Brain microvascular endothelial cell (primary cell): ENCODE results near the gene CFAP46.

ENCODE experiments used
- DNase-seq: peaks from one replicate; pipeline ENCODE4 v3.0.0-alpha.2; 2020
- H3K27ac ChIP-seq: fragments of 250-450 bp; sonication (Bioruptor Pico); 2 replicates; pipeline ENCODE4 v1.5.1; 2020; ENCODE audit warnings: mild to moderate bottlenecking, moderate library complexity
- H3K27me3 ChIP-seq: fragments of 250-450 bp; sonication (Bioruptor Pico); replicated peaks from 2 replicates; pipeline ENCODE4 v1.5.1; 2020; ENCODE audit warnings: mild to moderate bottlenecking
- H3K36me3 ChIP-seq: fragments of 250-450 bp; sonication (Bioruptor Pico); replicated peaks from 2 replicates; pipeline ENCODE4 v1.5.1; 2020; ENCODE audit warnings: mild to moderate bottlenecking
- H3K4me3 ChIP-seq: 2 replicates; pipeline ENCODE4 v1.5.1; 2011; ENCODE audit warnings: low read depth, mild to moderate bottlenecking, control low read depth, low read length, moderate library complexity
- CTCF ChIP-seq: IDR thresholded peaks from 2 replicates; pipeline ENCODE4 v1.5.1; 2011; ENCODE audit warnings: low read depth, mild to moderate bottlenecking, moderate library complexity, low read length, control low read depth, inconsistent platforms; ENCODE audit errors: missing control alignments
- in situ Hi-C: cut with HindIII; loops from 2 replicates; pipeline ENCODE4 v1.10.0; 2017; ENCODE audit warnings: low sequenced_read_pairs, low pct_ligation_motif_present

Gene CFAP46

DNA sequence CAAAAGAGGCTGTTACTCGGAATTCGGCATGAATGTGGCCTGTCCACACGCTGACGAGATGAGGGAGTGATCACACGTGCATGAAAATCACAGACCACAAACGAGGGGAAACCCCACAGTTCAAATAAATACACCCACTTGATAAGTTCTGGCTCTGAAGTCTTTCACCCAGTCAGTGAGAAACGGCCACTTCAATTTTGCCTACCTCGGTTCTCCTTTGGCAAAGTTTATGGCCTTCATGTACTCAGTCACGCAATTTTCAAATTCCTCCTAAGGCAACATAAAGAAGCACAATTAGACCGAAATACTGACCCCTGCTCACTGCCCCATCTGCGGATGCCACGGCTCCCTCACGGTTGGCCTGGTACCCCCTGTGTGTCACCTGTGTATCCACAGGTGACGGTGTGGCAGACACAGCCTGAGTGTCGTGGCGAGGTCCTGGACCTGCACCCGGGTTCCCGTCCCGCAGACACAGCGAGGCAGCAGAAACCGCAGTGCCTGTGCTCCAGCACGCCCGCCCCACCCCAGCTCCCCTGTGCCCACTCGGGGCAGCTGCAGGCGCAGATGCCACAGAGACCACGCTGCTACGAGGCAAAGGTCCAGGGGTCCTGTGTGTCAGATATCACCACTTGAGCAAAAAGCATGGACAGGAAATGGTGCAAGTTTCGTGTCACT, 1.4 kb downstream of the CFAP46 start:
- Histone ChIP-seq H3K27me3 (no peaks in the 10 kb centered on the region), H3K36me3 (no peaks in the 10 kb centered on the region), H3K4me3 (no peak overlapping the region), H3K27ac (no peak overlapping the region)
- TF ChIP-seq CTCF: no peak
- DNase-seq: no peak
- in situ Hi-C loops: no loop called here

DNA sequence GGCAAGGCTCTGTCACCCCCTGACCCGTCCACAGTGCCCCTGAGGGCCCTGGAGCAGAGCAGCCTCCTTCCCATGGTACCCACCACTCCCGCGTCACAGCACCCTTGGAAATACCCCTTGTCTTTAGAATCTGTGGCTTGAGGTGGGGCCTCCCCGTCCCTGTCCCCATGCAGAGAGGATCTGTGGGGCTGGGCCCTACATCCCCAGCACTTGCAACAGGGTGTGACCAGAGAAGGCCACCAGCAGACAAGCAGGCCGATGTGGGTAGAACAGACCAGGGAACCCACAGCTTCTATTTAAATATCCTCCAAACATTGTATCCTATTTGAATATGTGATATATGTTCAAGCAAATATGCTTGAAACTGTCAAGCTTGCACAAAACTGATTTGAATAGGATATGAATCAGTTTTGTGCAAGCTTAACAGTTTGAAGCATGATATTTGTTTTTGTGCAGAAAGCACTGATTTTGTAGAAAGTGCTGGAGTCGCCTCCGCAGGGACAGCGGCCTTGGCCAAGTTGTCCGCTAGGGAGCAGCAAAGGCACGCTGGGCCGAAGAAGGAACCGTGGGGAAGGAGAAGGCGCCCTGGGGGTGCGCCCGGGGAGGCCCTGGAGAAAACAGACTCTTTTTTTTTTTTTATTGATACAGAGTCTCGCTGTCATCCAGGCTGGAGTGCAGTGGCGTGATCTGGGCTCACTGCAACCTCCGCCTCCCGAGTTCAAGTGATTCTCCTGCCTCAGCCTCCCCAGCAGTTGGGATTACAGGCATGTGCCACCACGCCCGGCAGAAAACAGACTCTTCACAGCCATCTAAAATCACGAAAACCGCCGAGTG, 2.2 kb downstream of the CFAP46 start:
- H3K27ac ChIP-seq: no peak overlapping the region
- peak; percentile 18 for DNase-seq
- in situ Hi-C loops: no loop called here
- peak; percentile 89 for TF ChIP-seq CTCF
- H3K36me3 ChIP-seq: no peaks in the 10 kb centered on the region
- no peak overlapping the region for H3K4me3 ChIP-seq
- no peaks in the 10 kb centered on the region for H3K27me3 ChIP-seq

DNA sequence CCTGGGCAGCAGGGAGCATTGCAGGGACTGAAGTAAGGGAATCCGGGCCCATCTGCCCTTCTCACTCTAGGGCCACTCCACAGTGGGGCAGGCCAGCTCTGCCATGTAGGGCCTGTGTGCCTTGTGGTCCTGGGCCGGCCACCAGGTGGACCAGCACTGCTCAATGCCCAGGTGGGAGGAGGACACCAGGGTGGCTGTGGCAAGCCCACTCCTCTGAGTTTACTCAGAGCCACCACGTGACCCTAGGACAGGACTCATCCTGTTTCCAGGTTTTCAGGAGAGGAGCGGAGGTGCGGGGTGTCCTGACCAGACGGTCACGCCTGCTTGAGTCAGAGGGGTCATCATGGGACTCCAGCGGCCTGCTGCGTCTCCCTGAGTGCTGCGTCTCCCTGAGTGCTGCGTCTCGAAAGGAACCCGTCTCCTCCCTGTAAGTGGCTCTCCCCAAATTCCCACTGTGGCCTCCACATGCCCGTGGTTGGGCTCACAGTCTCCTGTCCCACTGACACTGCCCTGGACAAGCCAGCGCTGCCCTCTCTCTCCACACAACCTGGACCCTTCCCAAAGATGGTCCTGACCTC, 2.9 kb downstream of the CFAP46 start:
- Histone ChIP-seq H3K27ac (no peak overlapping the region), H3K4me3 (no peak overlapping the region), H3K27me3 (no peaks in the 10 kb centered on the region), H3K36me3 (no peaks in the 10 kb centered on the region)
- no peak for DNase-seq
- TF ChIP-seq CTCF: no peak
- in situ Hi-C loops: no loop called here

DNA sequence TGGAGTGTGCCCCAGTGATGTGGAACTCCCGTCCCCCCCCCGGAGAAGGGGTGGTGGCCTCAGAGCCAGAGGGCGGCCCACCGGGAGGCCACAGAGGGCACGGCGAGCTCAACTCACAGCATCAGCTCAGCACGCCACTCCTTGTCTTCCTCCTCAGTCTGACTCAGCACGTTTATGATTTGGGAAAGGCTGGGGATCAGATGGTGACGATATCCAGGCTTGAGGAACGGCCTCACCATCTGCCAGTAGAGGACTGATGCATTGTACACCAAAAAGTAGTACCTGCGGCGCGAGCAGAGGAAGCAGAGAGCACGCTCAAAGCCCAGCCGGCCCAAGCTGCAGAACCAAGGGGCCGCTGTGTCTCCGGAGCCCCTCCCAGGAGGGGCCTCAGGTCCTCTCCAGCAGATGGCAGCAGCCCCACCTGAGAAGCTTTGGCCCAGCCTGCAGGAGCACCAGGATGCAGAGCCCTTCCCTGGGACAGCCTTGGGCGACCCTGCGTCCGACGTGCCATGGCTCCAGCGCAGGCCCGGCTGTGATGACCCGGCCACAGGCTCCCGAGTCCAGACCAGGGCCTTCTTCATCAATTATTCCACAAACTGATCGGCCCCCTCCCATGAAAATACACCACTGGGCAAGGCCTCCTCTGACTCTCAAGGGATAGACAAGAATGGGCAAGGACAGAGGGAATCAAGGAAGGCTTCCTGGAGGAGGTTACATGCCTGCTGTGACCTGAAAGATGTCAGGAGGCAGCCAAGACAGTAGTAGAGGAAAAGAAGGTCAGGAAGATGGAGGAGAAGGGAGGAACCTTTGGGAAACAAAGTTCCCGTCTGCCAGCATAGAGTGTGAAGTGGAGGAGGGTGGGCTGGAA, 3.7 kb downstream of the CFAP46 start:
- Histone ChIP-seq H3K36me3 (no peaks in the 10 kb centered on the region), H3K4me3 (no peak overlapping the region), H3K27me3 (no peaks in the 10 kb centered on the region), H3K27ac (no peak overlapping the region)
- peak; percentile 64 for TF ChIP-seq CTCF
- peak; percentile 2 for DNase-seq
- in situ Hi-C loops: no loop called here

DNA sequence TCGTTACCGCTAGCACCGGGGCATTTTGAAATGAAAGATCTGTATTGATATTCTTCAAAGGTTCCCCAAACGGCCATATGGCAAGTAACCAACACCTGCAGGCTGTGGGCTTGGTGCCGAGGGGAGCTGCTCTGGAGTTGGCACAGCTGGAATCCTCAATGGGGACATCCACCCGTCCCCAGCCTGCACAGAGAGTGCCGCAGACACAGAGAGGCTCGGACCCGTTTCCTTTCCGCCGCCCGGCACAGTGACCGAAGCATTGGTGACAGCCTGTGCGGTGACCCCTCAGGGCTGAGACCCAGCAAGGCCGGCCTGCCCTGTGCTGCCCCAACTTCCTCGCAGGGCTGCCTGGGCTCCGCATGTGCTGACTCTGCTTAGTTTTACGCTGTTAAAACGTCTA, 4.5 kb downstream of the CFAP46 start:
- in situ Hi-C loops: no loop called here
- no peaks in the 10 kb centered on the region for H3K36me3 ChIP-seq
- DNase-seq: no peak
- no peaks in the 10 kb centered on the region for H3K27me3 ChIP-seq
- H3K4me3 ChIP-seq: no peak overlapping the region
- H3K27ac ChIP-seq: no peak overlapping the region
- TF ChIP-seq CTCF: no peak
